ENCODE results near the gene SLC9C1.

DNA sequence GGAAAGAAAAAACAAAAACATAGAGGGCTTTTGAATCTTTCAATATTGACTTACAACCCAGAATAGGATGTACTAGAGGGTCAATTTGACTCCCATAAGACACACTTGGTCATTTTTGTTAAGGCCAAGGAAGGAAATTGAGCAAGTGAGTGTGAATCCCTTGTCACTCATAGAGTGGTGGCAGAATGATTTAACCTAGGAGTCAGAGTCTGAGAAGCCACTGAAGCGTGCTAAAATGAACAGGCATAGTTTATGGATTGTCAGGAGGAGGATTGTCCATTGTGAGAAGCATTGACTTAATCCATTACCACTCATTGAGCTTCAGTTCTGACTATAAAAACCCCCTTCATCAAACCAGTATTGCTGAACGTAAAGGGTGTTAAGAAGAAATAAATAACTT is 152.7 kb downstream of the SLC9C1 start:
- TF ChIP-seq, protein P1, sequence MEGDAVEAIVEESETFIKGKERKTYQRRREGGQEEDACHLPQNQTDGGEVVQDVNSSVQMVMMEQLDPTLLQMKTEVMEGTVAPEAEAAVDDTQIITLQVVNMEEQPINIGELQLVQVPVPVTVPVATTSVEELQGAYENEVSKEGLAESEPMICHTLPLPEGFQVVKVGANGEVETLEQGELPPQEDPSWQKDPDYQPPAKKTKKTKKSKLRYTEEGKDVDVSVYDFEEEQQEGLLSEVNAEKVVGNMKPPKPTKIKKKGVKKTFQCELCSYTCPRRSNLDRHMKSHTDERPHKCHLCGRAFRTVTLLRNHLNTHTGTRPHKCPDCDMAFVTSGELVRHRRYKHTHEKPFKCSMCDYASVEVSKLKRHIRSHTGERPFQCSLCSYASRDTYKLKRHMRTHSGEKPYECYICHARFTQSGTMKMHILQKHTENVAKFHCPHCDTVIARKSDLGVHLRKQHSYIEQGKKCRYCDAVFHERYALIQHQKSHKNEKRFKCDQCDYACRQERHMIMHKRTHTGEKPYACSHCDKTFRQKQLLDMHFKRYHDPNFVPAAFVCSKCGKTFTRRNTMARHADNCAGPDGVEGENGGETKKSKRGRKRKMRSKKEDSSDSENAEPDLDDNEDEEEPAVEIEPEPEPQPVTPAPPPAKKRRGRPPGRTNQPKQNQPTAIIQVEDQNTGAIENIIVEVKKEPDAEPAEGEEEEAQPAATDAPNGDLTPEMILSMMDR (IDR thresholded peaks at IDR 0.05; ENCODE audit: borderline replicate concordance, extremely low read depth, low read length, poor library complexity, severe bottlenecking), result no peak
- no peak for TF ChIP-seq EZH2 (IDR thresholded peaks at IDR 0.05; ENCODE audit: borderline replicate concordance, low read depth, low read length, severe bottlenecking)
